Left ventricle myocardium inferior (tissue), 1 donor: Measurements from ENCODE around the gene RAD51B. TPM values are rescaled to one million over a fixed set of nuclear protein-coding genes. Genes with fewer than 3 reads are reported as not detected.
"Not testable (repeated sequence)": the region's sequence is repeated elsewhere in the genome, so short reads cannot be mapped to it uniquely, and the experiment has no call there.

Experiments
- DNase-seq: peaks from one replicate; pipeline ENCODE4 v3.0.0-alpha.2; 2020
- H3K27ac ChIP-seq: fragments of 200-600 bp; replicated peaks from 2 replicates; pipeline ENCODE4 v1.8.0; 2021
- H3K27me3 ChIP-seq: fragments of 200-600 bp; 2 replicates; pipeline ENCODE4 v1.8.0; 2021; ENCODE audit warnings: low read depth
- H3K36me3 ChIP-seq: fragments of 200-600 bp; 2 replicates; pipeline ENCODE4 v1.8.0; 2021
- H3K4me1 ChIP-seq: fragments of 200-600 bp; 2 replicates; pipeline ENCODE4 v1.8.0; 2021
- H3K4me3 ChIP-seq: fragments of 200-600 bp; 2 replicates; pipeline ENCODE4 v1.8.0; 2021; ENCODE audit warnings: mild to moderate bottlenecking, moderate library complexity
- H3K9me3 ChIP-seq: fragments of 200-600 bp; replicated peaks from 2 replicates; pipeline ENCODE4 v1.8.0; 2021
- intact Hi-C: fragments of 100-400 bp; cut with micrococcal nuclease; formaldehyde crosslinking; loops from one replicate; pipeline ENCODE4 v1.11.0; 2022
- total RNA-seq: library from RNA; stranded (reverse); fragmentation: NEBNext Ultra II Directional; extraction: Animal tissue kit (Norgen Biotek cat#: 25700); gene quantifications from one replicate; pipeline ENCODE4 v1.2.1, GENCODE V29; 2021
- TF ChIP-seq, protein P1 (sequence below): fragments of 200-600 bp; IDR thresholded peaks from 2 replicates; pipeline ENCODE4 v1.8.0; 2021; ENCODE audit warnings: antibody characterized with exemption, mild to moderate bottlenecking, borderline replicate concordance
- donor health status: DM: no; HTN: yes; CAD: no; lungs with severe emphysema.

Gene RAD51B
- total RNA-seq, 1 donor from 2014 or later: 2.4 TPM

DNA sequence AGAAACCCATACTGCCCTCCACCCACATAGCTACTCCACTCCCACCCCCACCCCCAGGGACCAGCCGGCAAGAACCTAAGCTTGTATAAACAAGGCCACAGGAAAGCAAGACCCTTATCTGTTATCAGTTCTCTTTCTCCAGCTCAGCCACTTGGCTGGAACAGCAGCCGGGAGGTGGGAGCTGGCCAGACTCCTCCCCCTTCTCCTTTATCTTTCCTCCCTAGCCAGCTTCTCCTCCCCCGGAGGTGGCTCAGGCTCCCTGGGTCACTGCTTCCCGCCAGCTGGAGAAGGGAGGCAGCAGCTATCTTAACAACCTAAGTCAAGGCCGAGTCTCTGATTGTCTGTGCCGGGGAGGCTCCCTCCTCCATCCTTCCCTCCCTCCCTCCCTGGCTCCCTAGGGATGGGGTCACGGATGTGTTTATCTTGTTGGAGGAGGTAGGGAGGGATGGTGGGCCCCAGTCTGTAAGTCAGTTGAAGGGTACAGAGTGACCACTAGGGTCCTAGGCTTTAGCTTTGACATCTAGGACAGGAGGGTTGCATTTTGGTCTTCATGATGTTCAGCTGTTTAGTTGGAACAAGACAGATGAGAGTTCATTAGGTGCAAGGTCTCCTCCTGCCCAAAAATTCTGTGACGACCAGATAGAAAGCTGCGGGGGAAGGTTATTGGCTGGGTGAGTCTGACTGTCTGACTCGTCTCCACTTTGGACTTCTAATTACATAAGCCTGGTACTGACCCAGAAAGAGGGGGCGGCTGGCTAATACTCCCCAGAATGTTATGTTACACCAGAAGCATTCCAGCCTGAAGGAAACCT is 943.6 kb downstream of the RAD51B start:
- H3K27ac ChIP-seq: peak overlapping the region; percentile 83
- TF ChIP-seq, protein P1, sequence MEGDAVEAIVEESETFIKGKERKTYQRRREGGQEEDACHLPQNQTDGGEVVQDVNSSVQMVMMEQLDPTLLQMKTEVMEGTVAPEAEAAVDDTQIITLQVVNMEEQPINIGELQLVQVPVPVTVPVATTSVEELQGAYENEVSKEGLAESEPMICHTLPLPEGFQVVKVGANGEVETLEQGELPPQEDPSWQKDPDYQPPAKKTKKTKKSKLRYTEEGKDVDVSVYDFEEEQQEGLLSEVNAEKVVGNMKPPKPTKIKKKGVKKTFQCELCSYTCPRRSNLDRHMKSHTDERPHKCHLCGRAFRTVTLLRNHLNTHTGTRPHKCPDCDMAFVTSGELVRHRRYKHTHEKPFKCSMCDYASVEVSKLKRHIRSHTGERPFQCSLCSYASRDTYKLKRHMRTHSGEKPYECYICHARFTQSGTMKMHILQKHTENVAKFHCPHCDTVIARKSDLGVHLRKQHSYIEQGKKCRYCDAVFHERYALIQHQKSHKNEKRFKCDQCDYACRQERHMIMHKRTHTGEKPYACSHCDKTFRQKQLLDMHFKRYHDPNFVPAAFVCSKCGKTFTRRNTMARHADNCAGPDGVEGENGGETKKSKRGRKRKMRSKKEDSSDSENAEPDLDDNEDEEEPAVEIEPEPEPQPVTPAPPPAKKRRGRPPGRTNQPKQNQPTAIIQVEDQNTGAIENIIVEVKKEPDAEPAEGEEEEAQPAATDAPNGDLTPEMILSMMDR: no peak
- H3K9me3 ChIP-seq: no peaks in the 10 kb centered on the region
- peaks cover 38% of the 10 kb centered on the region for H3K4me1 ChIP-seq
- no peaks in the 10 kb centered on the region for H3K36me3 ChIP-seq
- intact Hi-C loops: no loop called here
- no peak overlapping the region for H3K4me3 ChIP-seq
- peak; percentile 81 for DNase-seq
- H3K27me3 ChIP-seq: no peaks in the 10 kb centered on the region

DNA sequence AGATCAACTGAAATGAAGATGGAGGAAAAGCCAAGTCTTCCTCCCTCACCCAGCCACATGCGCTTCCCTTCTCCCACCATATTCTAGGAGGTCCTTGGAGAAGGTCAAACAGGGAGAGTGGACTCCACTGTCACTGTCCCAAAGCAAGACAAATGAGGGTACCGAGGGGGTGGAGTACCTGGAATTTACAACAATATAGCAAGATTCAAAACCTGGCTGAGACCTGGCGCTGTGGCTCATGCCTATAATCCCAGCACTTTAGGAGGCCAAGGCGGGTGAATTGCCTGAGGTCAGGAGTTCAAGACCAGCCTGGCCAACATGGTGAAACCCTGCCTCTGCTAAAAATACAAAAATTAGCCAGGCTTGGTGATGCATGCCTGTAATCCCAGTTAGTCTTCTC is 944.3 kb downstream of the RAD51B start:
- Histone ChIP-seq H3K27ac (peak overlapping the region; percentile 83), H3K4me1 (peaks cover 35% of the 10 kb centered on the region)
- H3K27me3 ChIP-seq, H3K9me3 ChIP-seq, H3K4me3 ChIP-seq, H3K36me3 ChIP-seq, DNase-seq, intact Hi-C loops: not testable (repeated sequence)

DNA sequence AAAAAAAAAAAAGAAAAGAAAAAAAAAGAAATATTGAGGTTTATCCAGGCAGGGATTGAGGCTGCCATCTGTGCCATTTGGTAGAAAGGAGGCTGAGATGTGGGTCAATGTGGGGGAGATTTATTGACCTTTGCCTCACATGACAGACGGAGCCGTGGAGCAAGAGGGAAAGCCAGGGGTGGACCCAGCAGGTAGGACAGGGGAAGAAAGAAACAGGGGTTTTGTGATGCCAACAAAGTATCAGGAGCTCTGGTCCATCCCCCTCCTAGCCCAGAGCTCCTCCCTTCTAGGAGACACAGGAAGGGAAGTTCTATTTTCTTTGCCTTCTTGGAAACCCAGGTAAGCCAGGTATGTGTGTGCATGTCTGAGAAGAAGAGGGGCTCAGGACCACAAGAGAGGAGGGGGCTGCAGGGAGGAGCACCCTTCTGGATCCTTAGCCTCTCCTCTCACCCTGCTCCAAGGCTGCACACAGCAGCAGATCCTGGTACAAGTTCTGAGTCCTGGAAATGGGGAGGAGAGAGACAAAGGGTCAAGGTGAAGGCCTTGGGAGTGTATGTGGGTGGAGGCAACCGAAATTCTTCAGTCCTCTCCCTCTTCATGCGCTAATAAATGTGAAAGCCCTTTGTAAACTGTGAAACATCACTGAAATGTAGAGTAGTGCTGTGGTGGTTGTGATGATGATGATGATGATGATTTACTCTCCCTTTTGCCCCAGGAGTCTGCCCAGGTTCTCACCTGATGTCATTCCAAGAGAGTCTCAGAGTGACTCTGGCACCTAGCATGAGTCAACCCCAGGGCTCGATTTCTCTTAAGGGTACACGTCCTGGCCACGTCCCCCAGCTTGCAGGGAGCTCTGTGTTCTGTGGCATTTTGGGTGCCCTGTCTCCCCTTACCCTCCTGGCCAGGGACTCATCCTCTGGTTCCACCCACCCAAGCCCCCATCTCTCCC is 947.0 kb downstream of the RAD51B start:
- Histone ChIP-seq H3K9me3 (no peaks in the 10 kb centered on the region), H3K27me3 (no peaks in the 10 kb centered on the region), H3K36me3 (no peaks in the 10 kb centered on the region), H3K4me3 (no peak overlapping the region), H3K27ac (no peak overlapping the region), H3K4me1 (peaks cover 37% of the 10 kb centered on the region)
- no peak for DNase-seq
- TF ChIP-seq, protein P1: no peak
- intact Hi-C loops: no loop called here

DNA sequence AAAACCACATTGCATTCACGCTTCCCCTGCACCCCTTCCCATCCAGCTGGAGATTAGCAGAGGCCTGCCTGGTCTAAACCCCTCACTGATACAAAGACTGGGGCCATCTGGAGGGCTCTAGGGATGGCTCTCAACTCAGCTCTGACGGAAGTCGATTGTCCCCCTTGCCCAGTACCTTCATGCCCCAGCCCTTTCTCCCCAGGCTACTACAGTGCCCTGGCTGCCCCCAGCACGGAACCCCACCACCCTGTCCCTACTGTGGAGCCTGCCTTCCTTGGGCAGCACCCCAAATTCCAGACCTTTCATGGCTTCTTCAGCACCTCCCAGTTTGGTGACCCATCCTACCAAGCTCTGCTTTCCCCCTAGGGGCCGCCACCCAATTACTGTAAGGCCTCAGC is 947.7 kb downstream of the RAD51B start:
- intact Hi-C loops: no loop called here
- DNase-seq: no peak
- TF ChIP-seq, protein P1: no peak
- Histone ChIP-seq H3K9me3 (no peaks in the 10 kb centered on the region), H3K27ac (no peak overlapping the region), H3K4me3 (no peak overlapping the region), H3K4me1 (peaks cover 36% of the 10 kb centered on the region), H3K27me3 (no peaks in the 10 kb centered on the region), H3K36me3 (no peaks in the 10 kb centered on the region)

DNA sequence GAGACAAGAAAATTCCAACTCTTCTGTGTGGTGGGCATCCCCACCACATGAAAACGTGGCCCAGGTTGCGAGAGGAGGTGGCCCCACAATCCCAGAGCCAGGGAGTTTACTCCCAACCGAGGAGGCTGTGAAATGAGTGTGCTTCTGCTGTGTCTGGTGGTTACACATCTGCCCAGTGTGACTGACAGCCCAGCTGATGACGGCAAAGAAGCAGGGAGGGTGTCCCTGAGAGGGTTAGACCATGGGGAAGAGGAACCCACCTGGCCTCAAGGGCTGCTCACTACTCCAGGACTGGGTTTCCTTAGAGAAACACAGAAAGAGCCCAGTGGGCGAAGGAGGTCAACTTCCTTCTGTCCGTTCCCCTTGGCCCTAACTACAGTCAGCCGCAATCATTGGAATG is 948.7 kb downstream of the RAD51B start:
- TF ChIP-seq, protein P1: no peak
- H3K4me1 ChIP-seq: peaks cover 33% of the 10 kb centered on the region
- intact Hi-C loops: no loop called here
- H3K27ac ChIP-seq: no peak overlapping the region
- H3K27me3 ChIP-seq: no peaks in the 10 kb centered on the region
- DNase-seq: no peak
- no peaks in the 10 kb centered on the region for H3K36me3 ChIP-seq
- no peaks in the 10 kb centered on the region for H3K9me3 ChIP-seq
- H3K4me3 ChIP-seq: no peak overlapping the region
